Caco-2 (cell line): ENCODE measurements around the gene RAB1B. TPM values are rescaled to one million over a fixed set of nuclear protein-coding genes. Genes with fewer than 3 reads are reported as not detected.

Source experiments
- BruUV-seq: library from RNA; stranded (reverse); fragments of 400-500 nt; replicated peaks from 2 replicates; lab custom pipeline; 2021; lab: Mats Ljungman, UMichigan
- CTCF ChIA-PET: fragments of 300-600 bp; sonication (Branson Sonifier 250); formaldehyde crosslinking; loops from one replicate; lab custom pipeline; 2022; ENCODE audit warnings: antibody characterized with exemption; lab: Charles Lee
- POLR2A ChIA-PET: fragments of 300-600 bp; sonication (Branson Sonifier 250); formaldehyde crosslinking; loops from one replicate; lab custom pipeline; 2022; ENCODE audit warnings: antibody characterized with exemption; lab: Charles Lee
- DNase-seq, 2 experiments: peaks; one replicate each; pipeline versions ENCODE4 v3.0.0 to v3.0.0-alpha.2; 2020 to 2022
- H3K27me3 ChIP-seq: replicated peaks from 2 replicates; pipeline ENCODE4 v1.6.0; 2011; ENCODE audit warnings: low read length; ENCODE audit not compliant: control insufficient read depth, insufficient read depth
- H3K36me3 ChIP-seq: 2 replicates; pipeline ENCODE4 v1.5.1; 2011; ENCODE audit warnings: low read length; ENCODE audit not compliant: control insufficient read depth, insufficient read depth
- H3K4me1 ChIP-seq: fragments of 250-450 bp; sonication (Bioruptor Pico); 2 replicates; pipeline ENCODE4 v1.5.1; 2020; ENCODE audit warnings: mild to moderate bottlenecking
- H3K4me3 ChIP-seq: 2 replicates; pipeline ENCODE4 v1.5.1; 2011; ENCODE audit warnings: low read depth, mild to moderate bottlenecking, control low read depth, low read length
- H3K9me3 ChIP-seq: fragments of 250-450 bp; sonication (Bioruptor Pico); 2 replicates; pipeline ENCODE4 v1.5.1; 2020; ENCODE audit warnings: mild to moderate bottlenecking, moderate library complexity
- H3K27ac Mint-ChIP-seq: one replicate; pipeline ENCODE4 v1.8.0; 2022; ENCODE audit warnings: mixed read lengths; ENCODE audit not compliant: unreplicated experiment
- H3K27me3 Mint-ChIP-seq: one replicate; pipeline ENCODE4 v1.8.0; 2022; ENCODE audit warnings: mixed read lengths; ENCODE audit not compliant: insufficient read depth, unreplicated experiment
- H3K36me3 Mint-ChIP-seq: one replicate; pipeline ENCODE4 v1.8.0; 2022; ENCODE audit warnings: mild to moderate bottlenecking, mixed read lengths; ENCODE audit not compliant: insufficient read depth, unreplicated experiment
- H3K4me1 Mint-ChIP-seq: one replicate; pipeline ENCODE4 v1.8.0; 2022; ENCODE audit warnings: low read depth, mixed read lengths; ENCODE audit not compliant: unreplicated experiment
- H3K4me3 Mint-ChIP-seq: one replicate; pipeline ENCODE4 v1.8.0; 2022; ENCODE audit warnings: mild to moderate bottlenecking, moderate library complexity, mixed read lengths; ENCODE audit not compliant: unreplicated experiment
- H3K9me3 Mint-ChIP-seq: one replicate; pipeline ENCODE4 v1.8.0; 2022; ENCODE audit warnings: mixed read lengths; ENCODE audit not compliant: unreplicated experiment
- intact Hi-C: fragments of 100-400 bp; cut with micrococcal nuclease; formaldehyde crosslinking; loops from one replicate; pipeline ENCODE4 v1.10.0; 2022; ENCODE audit not compliant: unreplicated experiment
- total RNA-seq: library from RNA; stranded (reverse); gene quantifications from 2 replicates; pipeline ENCODE4 v1.2.3, GENCODE V29; 2022
- TF ChIP-seq, protein P1 (sequence below), 2 experiments: fragments of 200-600 bp in 1 of 2; IDR thresholded peaks; 1 replicate in 1 of 2; 2 replicates in 1 of 2; pipeline versions ENCODE4 v1.5.1 to v1.8.0; 2011 to 2022; ENCODE audit warnings: antibody characterized with exemption in 1 of 2, control low read depth in 1 of 2, inconsistent platforms in 1 of 2, low read depth in 1 of 2, low read length in 1 of 2, mild to moderate bottlenecking in 1 of 2, moderate library complexity in 1 of 2; ENCODE audit not compliant: insufficient read depth in 1 of 2, severe bottlenecking in 1 of 2, unreplicated experiment in 1 of 2

Gene RAB1B
- total RNA-seq, 1 experiment from 2014 or later = 132 TPM

- POLR2A ChIA-PET = no interaction called here
- H3K4me3 Mint-ChIP-seq = no peak overlapping the region
Measured at GRCh38 chr11:66235141-66235540, 33.3 kb upstream of the RAB1B start.

GRCh38 chr11:66237867-66238266 is 30.6 kb upstream of the RAB1B start:
- TF ChIP-seq, protein P1, sequence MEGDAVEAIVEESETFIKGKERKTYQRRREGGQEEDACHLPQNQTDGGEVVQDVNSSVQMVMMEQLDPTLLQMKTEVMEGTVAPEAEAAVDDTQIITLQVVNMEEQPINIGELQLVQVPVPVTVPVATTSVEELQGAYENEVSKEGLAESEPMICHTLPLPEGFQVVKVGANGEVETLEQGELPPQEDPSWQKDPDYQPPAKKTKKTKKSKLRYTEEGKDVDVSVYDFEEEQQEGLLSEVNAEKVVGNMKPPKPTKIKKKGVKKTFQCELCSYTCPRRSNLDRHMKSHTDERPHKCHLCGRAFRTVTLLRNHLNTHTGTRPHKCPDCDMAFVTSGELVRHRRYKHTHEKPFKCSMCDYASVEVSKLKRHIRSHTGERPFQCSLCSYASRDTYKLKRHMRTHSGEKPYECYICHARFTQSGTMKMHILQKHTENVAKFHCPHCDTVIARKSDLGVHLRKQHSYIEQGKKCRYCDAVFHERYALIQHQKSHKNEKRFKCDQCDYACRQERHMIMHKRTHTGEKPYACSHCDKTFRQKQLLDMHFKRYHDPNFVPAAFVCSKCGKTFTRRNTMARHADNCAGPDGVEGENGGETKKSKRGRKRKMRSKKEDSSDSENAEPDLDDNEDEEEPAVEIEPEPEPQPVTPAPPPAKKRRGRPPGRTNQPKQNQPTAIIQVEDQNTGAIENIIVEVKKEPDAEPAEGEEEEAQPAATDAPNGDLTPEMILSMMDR (IDR thresholded peaks at IDR 0.05; ENCODE audit: insufficient read depth in 1 of 2, low read depth in 1 of 2, low read length in 1 of 2, severe bottlenecking in 1 of 2, unreplicated experiment in 1 of 2) = no peak
- ChIA-PET CTCF (interaction anchor here (1.4 kb wide), 1 partner anchor 16 kb away, joined by 4 read pairs; no protein-coding TSS in a partner anchor), POLR2A (no interaction called here)
- H3K9me3 ChIP-seq = no peaks in the 10 kb centered on the region
- DNase-seq = no peak
- Mint-ChIP-seq H3K36me3 (peaks cover 59% of the 10 kb centered on the region), H3K4me3 (no peak overlapping the region), H3K4me1 (no peaks in the 10 kb centered on the region), H3K9me3 (no peaks in the 10 kb centered on the region), H3K27ac (no peak overlapping the region), H3K27me3 (no peaks in the 10 kb centered on the region)
- no TSS peak for BruUV-seq
- no peaks in the 10 kb centered on the region for H3K36me3 ChIP-seq
- H3K4me3 ChIP-seq = no peak overlapping the region
- intact Hi-C loops = no loop called here
- no peaks in the 10 kb centered on the region for H3K4me1 ChIP-seq
- H3K27me3 ChIP-seq = no peaks in the 10 kb centered on the region

More at GRCh38 chr11:66235141-66235540, 33.3 kb upstream of the RAB1B start:
- Mint-ChIP-seq H3K27ac (no peak overlapping the region), H3K4me1 (no peaks in the 10 kb centered on the region), H3K9me3 (no peaks in the 10 kb centered on the region), H3K36me3 (peaks cover 57% of the 10 kb centered on the region), H3K27me3 (no peaks in the 10 kb centered on the region)
- CTCF ChIA-PET = no interaction called here
- H3K27me3 ChIP-seq = no peaks in the 10 kb centered on the region
- BruUV-seq = no TSS peak
- TF ChIP-seq, protein P1 (IDR thresholded peaks at IDR 0.05; ENCODE audit: insufficient read depth in 1 of 2, low read depth in 1 of 2, low read length in 1 of 2, severe bottlenecking in 1 of 2, unreplicated experiment in 1 of 2) = no peak
- no peak overlapping the region for H3K4me3 ChIP-seq
- H3K36me3 ChIP-seq = no peaks in the 10 kb centered on the region; the same call in 1 of the 2 replicates
- no peaks in the 10 kb centered on the region for H3K9me3 ChIP-seq
- no peak for DNase-seq
- intact Hi-C loops = no loop called here
- no peaks in the 10 kb centered on the region for H3K4me1 ChIP-seq

DNA sequence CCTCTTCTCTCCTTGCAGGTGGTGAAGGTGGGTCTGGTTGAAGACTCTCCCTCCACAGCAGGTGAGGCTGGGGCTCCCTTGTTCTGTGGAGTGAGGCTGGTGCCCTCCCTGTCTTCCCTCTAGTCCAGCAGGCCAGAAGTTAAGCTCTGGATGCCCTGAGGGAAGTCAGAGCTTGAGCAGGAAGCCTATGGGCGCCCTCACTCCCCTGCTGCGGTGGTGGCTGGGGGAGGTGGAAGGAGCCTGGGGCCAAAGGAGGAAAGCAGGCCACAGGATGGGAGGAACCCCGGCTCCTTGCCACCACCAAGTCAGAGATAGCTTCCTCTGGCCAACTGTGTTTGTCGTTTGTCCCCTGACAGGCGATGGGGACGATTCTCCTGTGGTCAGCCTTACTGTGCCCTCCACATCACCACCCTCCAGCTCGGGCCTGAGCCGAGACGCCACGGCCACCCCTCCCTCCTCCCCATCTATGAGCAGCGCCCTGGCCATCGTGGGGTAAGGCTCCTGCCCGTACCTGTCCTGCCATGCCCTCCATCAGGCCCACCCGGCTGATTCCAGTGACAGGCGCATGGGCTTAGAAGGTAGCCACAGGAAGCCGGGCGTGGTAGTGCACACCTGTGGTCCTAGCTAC is 29.5 kb upstream of the RAB1B start:
- Histone ChIP-seq H3K9me3 (no peaks in the 10 kb centered on the region), H3K4me3 (no peak overlapping the region), H3K27me3 (no peaks in the 10 kb centered on the region), H3K36me3 (no peaks in the 10 kb centered on the region), H3K4me1 (no peaks in the 10 kb centered on the region)
- Mint-ChIP-seq H3K9me3 (no peaks in the 10 kb centered on the region), H3K4me1 (no peaks in the 10 kb centered on the region), H3K27me3 (no peaks in the 10 kb centered on the region), H3K27ac (no peak overlapping the region), H3K36me3 (peaks cover 59% of the 10 kb centered on the region), H3K4me3 (no peak overlapping the region)
- TF ChIP-seq, protein P1 (IDR thresholded peaks at IDR 0.05; ENCODE audit: insufficient read depth in 1 of 2, low read depth in 1 of 2, low read length in 1 of 2, severe bottlenecking in 1 of 2, unreplicated experiment in 1 of 2) = no peak
- intact Hi-C loops = no loop called here
- no TSS peak for BruUV-seq
- POLR2A ChIA-PET = interaction anchor here (0.6 kb wide), 1 partner anchor 114 kb away, joined by 10 read pairs; no protein-coding TSS in a partner anchor
- CTCF ChIA-PET = interaction anchor here (0.6 kb wide), 1 partner anchor 16 kb away, joined by 3 read pairs; no protein-coding TSS in a partner anchor
- no peak for DNase-seq
